SK-N-SH (cell line): ENCODE results near the gene TTC39B. TPM values are rescaled to one million over a fixed set of nuclear protein-coding genes. Genes with fewer than 3 reads are reported as not detected.

Experiments
- CTCF ChIA-PET: fragments of 300-600, 350-600 bp; formaldehyde crosslinking; extraction: SDS; loops from one replicate; lab custom pipeline; 2021; lab: Yijun Ruan, JAX
- POLR2A ChIA-PET: fragments of 350-600 bp; sonication (Branson Sonifier 250); formaldehyde crosslinking; extraction: SDS; loops from one replicate; lab custom pipeline; 2020; ENCODE audit warnings: antibody characterized with exemption, inconsistent platforms; lab: Yijun Ruan, JAX
- DNase-seq: peaks from one replicate; pipeline ENCODE4 v3.0.0; 2012
- H2AFZ ChIP-seq: fragments of 200-600 bp; sonication (generic); 2 replicates; pipeline ENCODE4 v1.8.1; 2016; ENCODE audit warnings: antibody characterized with exemption, mild to moderate bottlenecking, low read depth
- H3F3A ChIP-seq: fragments of 200-600 bp; sonication (generic); replicated peaks from 2 replicates; pipeline ENCODE3; 2016; ENCODE audit warnings: antibody characterized with exemption, mild to moderate bottlenecking; ENCODE audit not compliant: insufficient read depth
- H3K27ac ChIP-seq, 2 experiments: fragments of 200-500 bp in 1 of 2; fragments of 200-600 bp in 1 of 2; sonication (Bioruptor generic) in 1 of 2; sonication (generic), shearing (Covaris generic) in 1 of 2; 2 replicates each; pipeline versions ENCODE4 v1.5.1 to v1.6.1; 2014 to 2016; ENCODE audit warnings: low read depth in 2 of 2, inconsistent platforms in 1 of 2, low read length in 1 of 2, mild to moderate bottlenecking in 1 of 2, mixed read lengths in 1 of 2
- H3K27me3 ChIP-seq: fragments of 200-600 bp; sonication (generic), shearing (Covaris generic); 2 replicates; pipeline ENCODE4 v1.6.1; 2016; ENCODE audit warnings: mixed run types; ENCODE audit not compliant: insufficient read depth
- H3K36me3 ChIP-seq, 2 experiments: fragments of 200-500 bp in 1 of 2; fragments of 200-600 bp in 1 of 2; sonication (Bioruptor generic) in 1 of 2; sonication (generic) in 1 of 2; replicated peaks in 1 of 2; 2 replicates each; pipeline versions ENCODE3 to v1.5.1; 2014 to 2016; ENCODE audit warnings: low read length in 1 of 2, mild to moderate bottlenecking in 1 of 2; ENCODE audit not compliant: insufficient read depth in 2 of 2, control insufficient read depth in 1 of 2
- H3K4me1 ChIP-seq, 2 experiments: fragments of 200-500 bp in 1 of 2; fragments of 200-600 bp in 1 of 2; sonication (Bioruptor generic) in 1 of 2; sonication (generic), shearing (Covaris generic) in 1 of 2; 2 replicates each; pipeline versions ENCODE4 v1.5.1 to v1.6.1; 2014 to 2016; ENCODE audit warnings: low read depth in 1 of 2, low read length in 1 of 2, mixed run types in 1 of 2; ENCODE audit not compliant: insufficient read depth in 2 of 2, control insufficient read depth in 1 of 2
- H3K4me2 ChIP-seq: fragments of 200-600 bp; sonication (generic), shearing (Covaris generic); 2 replicates; pipeline ENCODE4 v1.6.1; 2017; ENCODE audit warnings: mixed run types
- H3K4me3 ChIP-seq, 2 experiments: fragments of 200-500 bp in 1 of 2; fragments of 200-600 bp in 1 of 2; sonication (Bioruptor generic) in 1 of 2; sonication (generic), shearing (Covaris generic) in 1 of 2; 2 replicates each; pipeline versions ENCODE4 v1.5.1 to v1.8.1; 2014 to 2016; ENCODE audit warnings: low read depth in 2 of 2, inconsistent platforms in 1 of 2, low read length in 1 of 2, mild to moderate bottlenecking in 1 of 2, mixed read lengths in 1 of 2, moderate library complexity in 1 of 2
- H3K79me2 ChIP-seq: fragments of 200-600 bp; sonication (generic); 2 replicates; pipeline ENCODE4 v1.8.1; 2017; ENCODE audit warnings: mild to moderate bottlenecking; ENCODE audit not compliant: insufficient read depth
- H3K9ac ChIP-seq: fragments of 200-600 bp; sonication (generic); 2 replicates; pipeline ENCODE4 v1.6.1; 2017; ENCODE audit warnings: mixed run types
- H3K9me2 ChIP-seq: fragments of 200-600 bp; sonication (generic); 2 replicates; pipeline ENCODE4 v1.6.1; 2017; ENCODE audit warnings: mixed run types
- H3K9me3 ChIP-seq: fragments of 200-600 bp; sonication (generic); 2 replicates; pipeline ENCODE4 v1.6.1; 2017; ENCODE audit warnings: mixed run types, mild to moderate bottlenecking, moderate library complexity
- H4K20me1 ChIP-seq: fragments of 200-600 bp; sonication (generic); 2 replicates; pipeline ENCODE4 v1.6.1; 2017; ENCODE audit warnings: mild to moderate bottlenecking, mixed run types; ENCODE audit not compliant: insufficient read depth
- CHD2 ChIP-seq: fragments of 150-350 bp; IDR thresholded peaks from 2 replicates; pipeline ENCODE4 v1.6.1; 2018; ENCODE audit warnings: low read length; ENCODE audit not compliant: partially characterized antibody
- EP300 ChIP-seq, 2 experiments: IDR thresholded peaks; 2 replicates each; pipeline versions ENCODE4 v1.4.0 to v1.6.1; 2012; ENCODE audit warnings: borderline replicate concordance in 1 of 2, low read depth in 1 of 2, low read length in 1 of 2
- FOSL2 ChIP-seq: IDR thresholded peaks from 2 replicates; pipeline ENCODE4 v1.4.0; 2012; ENCODE audit warnings: low read depth, mild to moderate bottlenecking, moderate library complexity, borderline replicate concordance
- GATA2 ChIP-seq: sonication (generic); formaldehyde crosslinking; IDR thresholded peaks from 2 replicates; pipeline ENCODE4 v1.5.0; 2020; ENCODE audit warnings: mild to moderate bottlenecking, missing genetic modification reagents
- JUND ChIP-seq: IDR thresholded peaks from 2 replicates; pipeline ENCODE4 v1.4.0; 2012
- NFIC ChIP-seq: IDR thresholded peaks from 2 replicates; pipeline ENCODE4 v1.4.0; 2012; ENCODE audit warnings: borderline replicate concordance
- POLR2AphosphoS5 ChIP-seq: IDR thresholded peaks from 2 replicates; pipeline ENCODE4 v1.6.1; 2012; ENCODE audit warnings: low read depth, low read length
- RAD21 ChIP-seq: IDR thresholded peaks from 2 replicates; pipeline ENCODE4 v1.6.1; 2012; ENCODE audit warnings: mild to moderate bottlenecking, low read length
- SIN3A ChIP-seq: IDR thresholded peaks from 2 replicates; pipeline ENCODE4 v1.6.1; 2012; ENCODE audit warnings: low read depth, mild to moderate bottlenecking, low read length, moderate library complexity, borderline replicate concordance
- SMC3 ChIP-seq: IDR thresholded peaks from 2 replicates; pipeline ENCODE4 v1.6.1; 2012; ENCODE audit warnings: low read depth, low read length, improper control_type of control experiment
- TCF12 ChIP-seq: IDR thresholded peaks from 2 replicates; pipeline ENCODE4 v1.4.0; 2012
- YY1 ChIP-seq: IDR thresholded peaks from 2 replicates; pipeline ENCODE4 v1.4.0; 2012; ENCODE audit warnings: low read depth, mild to moderate bottlenecking
- WGBS: methylation state at CpG from one replicate; pipeline ENCODE4 v1.1.6; 2017; ENCODE audit warnings: low lambda C conversion rate; 5-methylcytosine and 5-hydroxymethylcytosine counted together
- polyA plus RNA-seq, 3 experiments: library from polyadenylated mRNA; depleted of rRNA; stranded (reverse); fragments of >200 nt; gene quantifications; 2 replicates each; pipeline ENCODE4 v1.2.3, GENCODE V29; 2012
- TF ChIP-seq, protein P1 (sequence below): fragments of 200-600 bp; sonication (generic); IDR thresholded peaks from 2 replicates; pipeline ENCODE4 v1.6.1; 2017; ENCODE audit warnings: antibody characterized with exemption, mild to moderate bottlenecking, moderate library complexity
- TF ChIP-seq, protein P2 (sequence below): IDR thresholded peaks from 2 replicates; pipeline ENCODE4 v1.4.0; 2012; ENCODE audit warnings: low read depth, borderline replicate concordance

Gene TTC39B
- polyA plus RNA-seq, 1 of the 3 experiments (the other 2 are of a cell fraction), result 0.54 TPM

DNA sequence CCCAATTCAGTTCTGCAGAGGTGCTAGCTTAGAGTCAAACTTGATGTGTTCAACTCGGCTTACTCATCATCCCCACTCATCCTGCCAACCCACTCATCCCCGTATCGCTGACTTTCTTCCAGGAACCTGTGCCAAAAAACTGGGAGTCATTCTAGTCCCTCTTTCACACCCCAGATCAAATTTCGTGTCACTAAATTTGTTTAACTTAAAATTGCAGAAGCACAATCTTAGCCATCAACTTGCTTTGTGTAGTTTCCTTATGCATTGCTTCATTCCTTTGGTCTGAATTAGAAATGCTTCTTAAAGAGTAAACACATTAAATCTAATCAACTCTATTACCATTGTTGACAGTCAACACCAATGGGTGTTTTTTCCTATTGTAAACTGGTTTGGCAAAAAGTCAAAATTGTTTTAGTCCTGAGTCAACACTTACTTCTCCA, 162.4 kb downstream of the TTC39B start:
- Histone ChIP-seq H3K9ac (no peak overlapping the region), H3K4me2 (no peak overlapping the region), H4K20me1 (no peaks in the 10 kb centered on the region), H3K4me3 (no peak overlapping the region), H3K27me3 (no peaks in the 10 kb centered on the region; the same call in 1 of the 2 replicates), H3K36me3 (no peaks in the 10 kb centered on the region), H3K4me1 (no peaks in the 10 kb centered on the region), H3K27ac (no peak overlapping the region), H2AFZ (no peak overlapping the region), H3F3A (peaks cover 3% of the 10 kb centered on the region), H3K9me3 (no peaks in the 10 kb centered on the region), H3K9me2 (no peaks in the 10 kb centered on the region), H3K79me2 (no peaks in the 10 kb centered on the region)
- DNase-seq, result no peak
- 32% methylated on average over 4 of the region's 4 CpGs for WGBS
- TF ChIP-seq TCF12 (no peak), NFIC (peak; percentile 42), JUND (no peak), FOSL2 (0 out of 2 replicates have a peak, but pooled peaks have one; percentile 4), RAD21 (no peak), EP300 (IDR thresholded peaks at IDR 0.05; ENCODE audit: borderline replicate concordance in 1 of 2, low read depth in 1 of 2, low read length in 1 of 2) (no peak), GATA2 (no peak), YY1 (no peak)
- TF ChIP-seq, protein P1, sequence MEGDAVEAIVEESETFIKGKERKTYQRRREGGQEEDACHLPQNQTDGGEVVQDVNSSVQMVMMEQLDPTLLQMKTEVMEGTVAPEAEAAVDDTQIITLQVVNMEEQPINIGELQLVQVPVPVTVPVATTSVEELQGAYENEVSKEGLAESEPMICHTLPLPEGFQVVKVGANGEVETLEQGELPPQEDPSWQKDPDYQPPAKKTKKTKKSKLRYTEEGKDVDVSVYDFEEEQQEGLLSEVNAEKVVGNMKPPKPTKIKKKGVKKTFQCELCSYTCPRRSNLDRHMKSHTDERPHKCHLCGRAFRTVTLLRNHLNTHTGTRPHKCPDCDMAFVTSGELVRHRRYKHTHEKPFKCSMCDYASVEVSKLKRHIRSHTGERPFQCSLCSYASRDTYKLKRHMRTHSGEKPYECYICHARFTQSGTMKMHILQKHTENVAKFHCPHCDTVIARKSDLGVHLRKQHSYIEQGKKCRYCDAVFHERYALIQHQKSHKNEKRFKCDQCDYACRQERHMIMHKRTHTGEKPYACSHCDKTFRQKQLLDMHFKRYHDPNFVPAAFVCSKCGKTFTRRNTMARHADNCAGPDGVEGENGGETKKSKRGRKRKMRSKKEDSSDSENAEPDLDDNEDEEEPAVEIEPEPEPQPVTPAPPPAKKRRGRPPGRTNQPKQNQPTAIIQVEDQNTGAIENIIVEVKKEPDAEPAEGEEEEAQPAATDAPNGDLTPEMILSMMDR, result no peak
- CTCF ChIA-PET, result interaction anchor here (1.9 kb wide), 1 partner anchor 9 kb away, joined by 5 read pairs; no protein-coding TSS in a partner anchor
- POLR2A ChIA-PET, result no interaction called here

DNA sequence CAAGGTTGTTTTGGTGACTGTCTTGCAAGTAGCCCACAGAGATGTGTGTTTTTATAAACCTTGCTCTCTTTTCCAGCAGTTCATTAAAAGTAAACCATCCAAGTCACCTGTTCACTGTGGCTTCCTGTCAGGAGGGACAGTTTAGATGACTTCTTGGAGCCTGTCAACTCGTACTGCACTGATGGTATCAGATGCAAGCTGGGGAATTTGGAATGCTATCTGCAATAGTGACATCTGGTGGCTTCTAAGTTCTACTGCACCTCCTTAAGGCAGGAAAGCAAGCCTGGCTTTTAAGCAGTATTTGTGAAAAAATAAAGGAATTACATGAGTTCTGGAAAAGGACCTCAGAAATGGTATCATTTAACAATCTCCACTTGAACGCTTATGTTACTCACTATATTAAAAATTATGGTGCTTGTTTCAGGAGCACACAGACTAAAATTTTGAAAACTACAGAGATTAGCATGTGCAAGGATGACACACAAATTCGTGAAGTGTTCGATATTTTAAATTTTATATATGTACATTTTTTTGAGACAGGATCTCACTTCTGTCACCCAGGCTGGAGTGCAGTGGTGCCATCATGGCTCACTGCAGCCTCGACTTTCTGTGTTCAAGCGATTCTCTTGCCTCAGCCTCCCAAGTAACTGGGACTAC, 164.0 kb downstream of the TTC39B start:
- Histone ChIP-seq H3K4me1 (no peaks in the 10 kb centered on the region), H4K20me1 (no peaks in the 10 kb centered on the region), H2AFZ (no peak overlapping the region), H3K27me3 (no peaks in the 10 kb centered on the region; the same call in 1 of the 2 replicates), H3F3A (no peaks in the 10 kb centered on the region), H3K9me2 (no peaks in the 10 kb centered on the region), H3K4me3 (no peak overlapping the region), H3K9me3 (no peaks in the 10 kb centered on the region), H3K79me2 (no peaks in the 10 kb centered on the region), H3K9ac (no peak overlapping the region), H3K27ac (no peak overlapping the region), H3K36me3 (no peaks in the 10 kb centered on the region), H3K4me2 (no peak overlapping the region)
- TF ChIP-seq GATA2 (peak; percentile 75), SIN3A (no peak), SMC3 (peak; percentile 67), EP300 (IDR thresholded peaks at IDR 0.05; ENCODE audit: borderline replicate concordance in 1 of 2, low read depth in 1 of 2, low read length in 1 of 2) (no peak), RAD21 (peak; percentile 82), NFIC (no peak), CHD2 (no peak), POLR2AphosphoS5 (no peak)
- TF ChIP-seq, protein P2, sequence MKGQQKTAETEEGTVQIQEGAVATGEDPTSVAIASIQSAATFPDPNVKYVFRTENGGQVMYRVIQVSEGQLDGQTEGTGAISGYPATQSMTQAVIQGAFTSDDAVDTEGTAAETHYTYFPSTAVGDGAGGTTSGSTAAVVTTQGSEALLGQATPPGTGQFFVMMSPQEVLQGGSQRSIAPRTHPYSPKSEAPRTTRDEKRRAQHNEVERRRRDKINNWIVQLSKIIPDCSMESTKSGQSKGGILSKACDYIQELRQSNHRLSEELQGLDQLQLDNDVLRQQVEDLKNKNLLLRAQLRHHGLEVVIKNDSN, result no peak
- TF ChIP-seq, protein P1, result peak; percentile 85
- DNase-seq, result peak; percentile 71
- ChIA-PET POLR2A (interaction anchor here (0.7 kb wide), 1 partner anchor 1157 kb away, joined by 3 read pairs; no protein-coding TSS in a partner anchor), CTCF (interaction anchor here (0.6 to 1.9 kb wide), 13 partner anchors 8 to 1394 kb away, joined by 3 to 11 read pairs (median 4); no protein-coding TSS in a partner anchor)
- WGBS, result 47% methylated on average over 6 of the region's 6 CpGs
